Lung (tissue), 12 donors: ENCODE measurements around the gene ETV3L. TPM values are rescaled to one million over a fixed set of nuclear protein-coding genes. Genes with fewer than 3 reads are reported as not detected.

ENCODE experiments used
- ATAC-seq: fragments of 200-7000 bp; cut with Tn5 transposase; one replicate; pipeline ENCODE4 v1.9.1; 2020; ENCODE audit warnings: moderate number of reproducible peaks; ENCODE audit not compliant: insufficient read depth, low FRiP score
- DNase-seq, 3 donors: peaks; one replicate each; pipeline ENCODE4 v3.0.0-alpha.2; 2013 to 2017
- H3K27ac ChIP-seq, 2 donors: one replicate each; pipeline ENCODE4 v1.5.1; 2013; ENCODE audit warnings: mild to moderate bottlenecking in 2 of 2, moderate library complexity in 2 of 2, control low read depth in 1 of 2, inconsistent platforms in 1 of 2, low read depth in 1 of 2, low read length in 1 of 2
- H3K27me3 ChIP-seq, 3 donors: one replicate each; pipeline ENCODE4 v1.5.1; 2013; ENCODE audit warnings: low read length in 2 of 3; ENCODE audit not compliant: control insufficient read depth in 3 of 3, insufficient read depth in 3 of 3
- H3K36me3 ChIP-seq, 4 donors: one replicate each; pipeline ENCODE4 v1.5.1; 2013; ENCODE audit warnings: low read length in 4 of 4, mild to moderate bottlenecking in 1 of 4, moderate library complexity in 1 of 4; ENCODE audit not compliant: control insufficient read depth in 4 of 4, insufficient read depth in 4 of 4
- H3K4me1 ChIP-seq, 5 donors: one replicate each; pipeline ENCODE4 v1.5.1; 2013; ENCODE audit warnings: low read length in 5 of 5, mild to moderate bottlenecking in 2 of 5, moderate library complexity in 1 of 5; ENCODE audit not compliant: control insufficient read depth in 5 of 5, insufficient read depth in 5 of 5
- H3K4me3 ChIP-seq: one replicate; pipeline ENCODE4 v1.5.1; 2013; ENCODE audit warnings: mild to moderate bottlenecking, control low read depth, moderate library complexity
- H3K9ac ChIP-seq, 2 donors: one replicate each; pipeline ENCODE4 v1.5.1; 2013; ENCODE audit warnings: low read length in 2 of 2, control low read depth in 1 of 2; ENCODE audit not compliant: insufficient read depth in 1 of 2
- H3K9me3 ChIP-seq, 4 donors: one replicate each; pipeline ENCODE4 v1.5.1; 2013; ENCODE audit warnings: low read length in 3 of 4, mild to moderate bottlenecking in 1 of 4, moderate library complexity in 1 of 4; ENCODE audit not compliant: control insufficient read depth in 4 of 4, insufficient read depth in 3 of 4
- WGBS, 2 donors: extraction: QIAGEN DNeasy Blood & Tissue Kit; methylation state at CpG; one replicate each; pipeline ENCODE4 v1.1.7; 2013; 5-methylcytosine and 5-hydroxymethylcytosine counted together
- polyA plus RNA-seq, 2 donors: library from polyadenylated mRNA; stranded (reverse); fragments of 200-250 nt; gene quantifications; one replicate each; pipeline ENCODE4 v1.2.1, GENCODE V29; 2013
- total RNA-seq, 2 donors: library from RNA; depleted of rRNA in 1 of 2; stranded (reverse); fragments of >200 nt in 1 of 2; gene quantifications; one replicate each; pipeline ENCODE4 v1.2.1, GENCODE V29; 2014 to 2021
- TF ChIP-seq, protein P1 (sequence below): IDR thresholded peaks from 2 replicates; pipeline ENCODE4 v1.5.1; 2012; ENCODE audit warnings: mild to moderate bottlenecking; ENCODE audit errors: control extremely low read depth, extremely low read depth
- donor health status: control.
- donor health status: control.
- donor health status: Bipolar disorder and iron deficiency.
- donor health status: healthy.
- donor health status: DM: yes; HTN: yes; CAD: no.

The ETV3L gene
- total and polyA plus RNA-seq, 4 donors, result 0.05 TPM; not detected in 3

DNA sequence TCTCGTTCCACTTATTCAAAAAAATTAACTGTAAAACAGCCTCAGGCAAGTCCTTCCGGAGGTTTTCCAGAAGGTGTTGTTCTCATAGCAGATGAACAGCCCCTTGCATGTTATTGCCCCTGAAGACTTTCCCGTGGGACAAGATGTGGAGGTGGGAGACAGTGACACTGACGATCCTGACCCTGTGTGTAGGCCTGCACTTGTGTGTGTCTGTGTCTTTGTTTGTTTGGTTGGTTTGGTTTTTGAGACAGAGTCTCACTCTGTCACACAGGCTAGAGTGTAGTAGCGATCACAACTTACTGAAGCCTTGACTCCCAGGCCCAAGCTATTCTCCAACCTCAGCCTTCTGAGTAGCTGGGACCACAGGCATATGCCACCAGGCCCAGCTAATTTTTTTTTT lies 12.6 kb downstream of the ETV3L start:
- no peak overlapping the region for H3K27ac ChIP-seq
- peaks cover 0 to 7% (median 0%) of the 10 kb centered on the region in 5 donors for H3K4me1 ChIP-seq
- WGBS, 2 donors, result 95 to 99% methylated on average over 5 of the region's 5 CpGs
- H3K9ac ChIP-seq, result no peak overlapping the region
- DNase-seq, result no peak
- H3K4me3 ChIP-seq, result no peak overlapping the region
- TF ChIP-seq, protein P1, sequence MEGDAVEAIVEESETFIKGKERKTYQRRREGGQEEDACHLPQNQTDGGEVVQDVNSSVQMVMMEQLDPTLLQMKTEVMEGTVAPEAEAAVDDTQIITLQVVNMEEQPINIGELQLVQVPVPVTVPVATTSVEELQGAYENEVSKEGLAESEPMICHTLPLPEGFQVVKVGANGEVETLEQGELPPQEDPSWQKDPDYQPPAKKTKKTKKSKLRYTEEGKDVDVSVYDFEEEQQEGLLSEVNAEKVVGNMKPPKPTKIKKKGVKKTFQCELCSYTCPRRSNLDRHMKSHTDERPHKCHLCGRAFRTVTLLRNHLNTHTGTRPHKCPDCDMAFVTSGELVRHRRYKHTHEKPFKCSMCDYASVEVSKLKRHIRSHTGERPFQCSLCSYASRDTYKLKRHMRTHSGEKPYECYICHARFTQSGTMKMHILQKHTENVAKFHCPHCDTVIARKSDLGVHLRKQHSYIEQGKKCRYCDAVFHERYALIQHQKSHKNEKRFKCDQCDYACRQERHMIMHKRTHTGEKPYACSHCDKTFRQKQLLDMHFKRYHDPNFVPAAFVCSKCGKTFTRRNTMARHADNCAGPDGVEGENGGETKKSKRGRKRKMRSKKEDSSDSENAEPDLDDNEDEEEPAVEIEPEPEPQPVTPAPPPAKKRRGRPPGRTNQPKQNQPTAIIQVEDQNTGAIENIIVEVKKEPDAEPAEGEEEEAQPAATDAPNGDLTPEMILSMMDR, result no peak
- ATAC-seq, result no peak
- H3K27me3 ChIP-seq, result no peaks in the 10 kb centered on the region
- H3K9me3 ChIP-seq, result no peaks in the 10 kb centered on the region
- no peaks in the 10 kb centered on the region for H3K36me3 ChIP-seq

DNA sequence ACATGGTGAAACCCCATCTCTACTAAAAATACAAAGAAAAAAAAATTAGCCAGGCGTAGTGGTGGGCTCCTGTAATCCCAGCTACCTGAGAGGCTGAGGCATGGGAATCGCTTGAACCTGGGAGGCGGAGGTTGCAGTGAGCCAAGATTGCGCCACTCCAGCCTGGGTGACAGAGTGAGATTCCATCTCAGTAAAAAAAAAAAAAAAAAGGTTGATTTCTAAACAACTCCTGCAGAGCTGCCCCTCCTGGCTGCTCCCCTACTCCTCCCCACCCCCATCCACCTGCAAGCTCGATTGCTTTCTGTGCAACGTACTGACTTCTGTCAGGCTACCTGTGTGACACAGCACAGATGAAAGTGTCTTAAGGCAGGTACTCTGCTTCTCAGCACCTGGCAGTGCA lies 13.3 kb downstream of the ETV3L start:
- TF ChIP-seq, protein P1, result no peak

DNA sequence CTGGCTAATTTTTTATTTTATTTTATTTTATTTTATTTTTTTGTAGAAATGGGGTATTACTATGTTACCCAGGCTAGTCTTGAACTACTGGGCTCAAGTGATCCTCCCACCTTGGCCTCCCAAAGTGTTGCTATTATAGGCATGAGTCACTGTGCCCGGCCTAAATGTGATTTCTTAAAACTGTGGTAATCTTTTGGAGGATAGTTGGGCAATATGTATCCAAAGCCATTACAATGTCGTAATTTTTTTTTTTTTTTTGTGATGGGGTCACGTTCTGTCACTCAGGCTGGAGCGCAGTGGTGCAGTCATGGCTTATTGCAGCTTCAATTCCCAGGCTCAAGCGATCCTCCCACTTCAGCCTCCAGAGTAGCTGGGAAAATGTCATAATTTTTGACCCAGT lies 14.2 kb downstream of the ETV3L start:
- Histone ChIP-seq H3K27ac (no peak overlapping the region), H3K4me1 (peaks cover 0 to 3% (median 0%) of the 10 kb centered on the region in 5 donors), H3K9me3 (no peaks in the 10 kb centered on the region), H3K4me3 (no peak overlapping the region), H3K27me3 (no peaks in the 10 kb centered on the region), H3K36me3 (no peaks in the 10 kb centered on the region), H3K9ac (no peak overlapping the region)
- ATAC-seq (no peak), DNase-seq (no peak)
- 44 to 64% methylated on average over 5 of the region's 5 CpGs for WGBS, 2 donors
- TF ChIP-seq, protein P1, result no peak

More for the DNA sequence above, 13.3 kb downstream of the ETV3L start:
- no peak overlapping the region for H3K27ac ChIP-seq
- WGBS, 2 donors, result 73 to 77% methylated on average over 6 of the region's 6 CpGs
- no peaks in the 10 kb centered on the region for H3K36me3 ChIP-seq
- ATAC-seq (no peak), DNase-seq (no peak)
- H3K27me3 ChIP-seq, result no peaks in the 10 kb centered on the region
- H3K9me3 ChIP-seq, result no peaks in the 10 kb centered on the region
- peaks cover 0 to 7% (median 0%) of the 10 kb centered on the region in 5 donors for H3K4me1 ChIP-seq
- no peak overlapping the region for H3K9ac ChIP-seq
- H3K4me3 ChIP-seq, result no peak overlapping the region

DNA sequence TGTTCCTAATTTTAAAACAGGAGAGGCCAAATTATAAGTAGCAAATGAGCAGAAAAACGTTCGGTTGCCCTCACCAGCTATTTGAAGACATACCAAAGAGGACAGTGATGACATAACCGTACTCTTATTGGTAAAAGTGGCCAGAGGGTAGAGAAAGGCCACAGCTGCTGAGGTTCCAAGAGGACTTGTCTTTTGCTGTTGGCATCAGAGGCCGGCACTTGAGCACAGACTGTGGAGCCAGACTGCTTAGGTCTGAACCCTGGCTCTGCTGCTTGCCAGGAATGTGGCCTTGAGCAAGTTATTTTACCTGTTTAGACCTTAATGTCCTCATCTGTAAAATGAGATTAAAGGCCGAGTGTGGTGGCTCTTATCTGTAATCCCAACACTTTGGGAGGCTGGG lies 14.9 kb downstream of the ETV3L start:
- no peak overlapping the region for H3K9ac ChIP-seq
- 78 to 90% methylated on average over 5 of the region's 5 CpGs for WGBS, 2 donors
- TF ChIP-seq, protein P1, result no peak

More for the DNA sequence above, 14.9 kb downstream of the ETV3L start:
- ATAC-seq, result no peak
- H3K27ac ChIP-seq, result no peak overlapping the region
- H3K4me1 ChIP-seq, result no peaks in the 10 kb centered on the region
- no peak for DNase-seq
- no peaks in the 10 kb centered on the region for H3K9me3 ChIP-seq
- no peak overlapping the region for H3K4me3 ChIP-seq
- H3K27me3 ChIP-seq, result no peaks in the 10 kb centered on the region
- H3K36me3 ChIP-seq, result no peaks in the 10 kb centered on the region
